GM12892 (cell line): ENCODE results near the gene FTCDNL1.

Experiments used
- POLR2A ChIP-seq: IDR thresholded peaks from 2 replicates; pipeline ENCODE4 v1.6.1; 2011; ENCODE audit warnings: low read depth, low read length, control low read depth
- POLR2AphosphoS5 ChIP-seq: IDR thresholded peaks from 2 replicates; pipeline ENCODE4 v1.6.1; 2011; ENCODE audit warnings: low read depth, low read length, control low read depth
- TAF1 ChIP-seq: IDR thresholded peaks from 2 replicates; pipeline ENCODE4 v1.6.1; 2011; ENCODE audit warnings: low read depth, mild to moderate bottlenecking, control low read depth, low read length, borderline replicate concordance

DNA sequence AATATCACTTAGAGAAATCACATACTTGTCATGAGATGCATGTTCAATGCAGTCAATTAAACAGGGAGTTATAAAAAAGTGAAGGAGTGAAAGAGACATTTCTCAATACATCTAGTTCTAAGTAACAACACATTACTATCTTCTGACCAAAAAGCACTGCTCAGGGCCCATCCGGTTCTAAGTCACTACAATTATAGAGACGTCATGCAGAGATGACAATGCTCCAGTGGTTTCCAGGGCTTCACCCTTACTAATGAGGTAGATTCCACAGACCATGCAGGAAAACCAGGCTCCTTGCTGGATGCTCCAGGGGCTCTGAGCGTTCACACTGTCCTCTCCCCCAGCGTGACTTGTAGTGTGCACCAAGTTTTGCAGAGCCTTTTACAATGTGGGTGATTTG, 88.0 kb downstream of the FTCDNL1 start:
- TF ChIP-seq POLR2A (no peak), POLR2AphosphoS5 (no peak), TAF1 (no peak)
